Panc1 (cell line): ENCODE results near the gene EGFLAM. TPM values are rescaled to one million over a fixed set of nuclear protein-coding genes. Genes with fewer than 3 reads are reported as not detected.

Source experiments
- ATAC-seq: fragments of 200-7000 bp; cut with Tn5 transposase; 2 replicates; pipeline ENCODE4 v1.9.1; 2020; ENCODE audit warnings: mild to moderate bottlenecking, moderate library complexity
- BruUV-seq: library from RNA; stranded (reverse); fragments of 400-500 nt; replicated peaks from 2 replicates; lab custom pipeline; 2021; lab: Mats Ljungman, UMichigan
- CTCF ChIA-PET: fragments of 300-600 bp; sonication (Branson Sonifier 250); formaldehyde crosslinking; loops from one replicate; lab custom pipeline; 2022; ENCODE audit warnings: antibody characterized with exemption; lab: Charles Lee
- POLR2A ChIA-PET: fragments of 300-600 bp; sonication (Branson Sonifier 250); formaldehyde crosslinking; loops from one replicate; lab custom pipeline; 2022; ENCODE audit warnings: antibody characterized with exemption; lab: Charles Lee
- DNase-seq: peaks from one replicate; pipeline ENCODE4 v3.0.0-alpha.2; 2010; ENCODE audit warnings: low read depth, low spot score
- H3K27ac ChIP-seq: 2 replicates; pipeline ENCODE4 v1.5.1; 2011; ENCODE audit warnings: mild to moderate bottlenecking, low read length, inconsistent platforms
- H3K27me3 ChIP-seq: fragments of 200-500 bp; sonication (Bioruptor generic); 2 replicates; pipeline ENCODE4 v1.6.0; 2014; ENCODE audit warnings: low read length, inconsistent platforms; ENCODE audit not compliant: control insufficient read depth, insufficient read depth
- H3K36me3 ChIP-seq: fragments of 200-500 bp; sonication (Bioruptor generic); 2 replicates; pipeline ENCODE4 v1.5.1; 2014; ENCODE audit warnings: inconsistent platforms, mild to moderate bottlenecking, low read length, moderate library complexity; ENCODE audit not compliant: control insufficient read depth, insufficient read depth
- H3K4me1 ChIP-seq: 2 replicates; pipeline ENCODE4 v1.5.1; 2011; ENCODE audit warnings: inconsistent platforms, mild to moderate bottlenecking, low read length, moderate library complexity; ENCODE audit not compliant: control insufficient read depth, insufficient read depth
- H3K4me3 ChIP-seq, 2 experiments: 2 replicates each; pipeline ENCODE4 v1.5.1; 2011 to 2012; ENCODE audit warnings: low read depth in 2 of 2, low read length in 2 of 2, mild to moderate bottlenecking in 2 of 2, inconsistent platforms in 1 of 2, moderate library complexity in 1 of 2
- H3K9me3 ChIP-seq: fragments of 200-500 bp; sonication (Bioruptor generic); 2 replicates; pipeline ENCODE4 v1.5.1; 2014; ENCODE audit warnings: low read depth, mild to moderate bottlenecking, inconsistent platforms, low read length, moderate library complexity; ENCODE audit not compliant: control insufficient read depth, insufficient read depth
- POLR2AphosphoS5 ChIP-seq: IDR thresholded peaks from 2 replicates; pipeline ENCODE4 v1.6.1; 2012; ENCODE audit warnings: mild to moderate bottlenecking, low read depth, low read length, moderate library complexity
- SIN3A ChIP-seq: IDR thresholded peaks from 2 replicates; pipeline ENCODE4 v1.6.1; 2012; ENCODE audit warnings: low read depth, mild to moderate bottlenecking, low read length, moderate library complexity, borderline replicate concordance; ENCODE audit not compliant: insufficient read depth
- TCF7L2 ChIP-seq: IDR thresholded peaks from 2 replicates; pipeline ENCODE4 v1.6.1; 2011; ENCODE audit warnings: mild to moderate bottlenecking, low read depth, low read length, inconsistent platforms
- in situ Hi-C: cut with HindIII; loops from 2 replicates; pipeline ENCODE4 v1.10.0; 2016; ENCODE audit warnings: low sequenced_read_pairs, low pct_unique_long_range_greater_than_20kb
- intact Hi-C: fragments of 100-400 bp; cut with micrococcal nuclease; formaldehyde crosslinking; loops from one replicate; pipeline ENCODE4 v1.10.0; 2022; ENCODE audit not compliant: unreplicated experiment
- total RNA-seq: library from RNA; stranded (reverse); gene quantifications from one replicate; pipeline ENCODE4 v1.2.1, GENCODE V29; 2021; ENCODE audit not compliant: unreplicated experiment
- TF ChIP-seq, protein P1 (sequence below): fragments of 450-650 bp; IDR thresholded peaks from 2 replicates; pipeline ENCODE4 v1.5.1; 2017; ENCODE audit warnings: mild to moderate bottlenecking
- TF ChIP-seq, protein P2 (sequence below), 2 experiments: IDR thresholded peaks; 2 replicates each; pipeline ENCODE4 v1.6.1; 2011 to 2012; ENCODE audit warnings: low read depth in 2 of 2, control low read depth in 1 of 2, low read length in 1 of 2, mild to moderate bottlenecking in 1 of 2, moderate library complexity in 1 of 2; ENCODE audit not compliant: insufficient read depth in 1 of 2

EGFLAM gene
- total RNA-seq, 1 experiment from 2014 or later = 14.8 TPM

GRCh38 chr5:38245307-38245706 is 13.1 kb upstream of the EGFLAM start:
- Histone ChIP-seq H3K27me3 (peaks cover 53% of the 10 kb centered on the region), H3K4me1 (no peaks in the 10 kb centered on the region), H3K4me3 (no peak overlapping the region), H3K27ac (no peak overlapping the region), H3K36me3 (no peaks in the 10 kb centered on the region), H3K9me3 (no peaks in the 10 kb centered on the region)
- BruUV-seq = no TSS peak
- ChIA-PET CTCF (no interaction called here), POLR2A (no interaction called here)
- ATAC-seq (no peak), DNase-seq (no peak)
- intact Hi-C loops = no loop called here
- TF ChIP-seq TCF7L2 (no peak), POLR2AphosphoS5 (no peak), SIN3A (no peak)
- TF ChIP-seq, protein P1, sequence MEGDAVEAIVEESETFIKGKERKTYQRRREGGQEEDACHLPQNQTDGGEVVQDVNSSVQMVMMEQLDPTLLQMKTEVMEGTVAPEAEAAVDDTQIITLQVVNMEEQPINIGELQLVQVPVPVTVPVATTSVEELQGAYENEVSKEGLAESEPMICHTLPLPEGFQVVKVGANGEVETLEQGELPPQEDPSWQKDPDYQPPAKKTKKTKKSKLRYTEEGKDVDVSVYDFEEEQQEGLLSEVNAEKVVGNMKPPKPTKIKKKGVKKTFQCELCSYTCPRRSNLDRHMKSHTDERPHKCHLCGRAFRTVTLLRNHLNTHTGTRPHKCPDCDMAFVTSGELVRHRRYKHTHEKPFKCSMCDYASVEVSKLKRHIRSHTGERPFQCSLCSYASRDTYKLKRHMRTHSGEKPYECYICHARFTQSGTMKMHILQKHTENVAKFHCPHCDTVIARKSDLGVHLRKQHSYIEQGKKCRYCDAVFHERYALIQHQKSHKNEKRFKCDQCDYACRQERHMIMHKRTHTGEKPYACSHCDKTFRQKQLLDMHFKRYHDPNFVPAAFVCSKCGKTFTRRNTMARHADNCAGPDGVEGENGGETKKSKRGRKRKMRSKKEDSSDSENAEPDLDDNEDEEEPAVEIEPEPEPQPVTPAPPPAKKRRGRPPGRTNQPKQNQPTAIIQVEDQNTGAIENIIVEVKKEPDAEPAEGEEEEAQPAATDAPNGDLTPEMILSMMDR = no peak
- TF ChIP-seq, protein P2, sequence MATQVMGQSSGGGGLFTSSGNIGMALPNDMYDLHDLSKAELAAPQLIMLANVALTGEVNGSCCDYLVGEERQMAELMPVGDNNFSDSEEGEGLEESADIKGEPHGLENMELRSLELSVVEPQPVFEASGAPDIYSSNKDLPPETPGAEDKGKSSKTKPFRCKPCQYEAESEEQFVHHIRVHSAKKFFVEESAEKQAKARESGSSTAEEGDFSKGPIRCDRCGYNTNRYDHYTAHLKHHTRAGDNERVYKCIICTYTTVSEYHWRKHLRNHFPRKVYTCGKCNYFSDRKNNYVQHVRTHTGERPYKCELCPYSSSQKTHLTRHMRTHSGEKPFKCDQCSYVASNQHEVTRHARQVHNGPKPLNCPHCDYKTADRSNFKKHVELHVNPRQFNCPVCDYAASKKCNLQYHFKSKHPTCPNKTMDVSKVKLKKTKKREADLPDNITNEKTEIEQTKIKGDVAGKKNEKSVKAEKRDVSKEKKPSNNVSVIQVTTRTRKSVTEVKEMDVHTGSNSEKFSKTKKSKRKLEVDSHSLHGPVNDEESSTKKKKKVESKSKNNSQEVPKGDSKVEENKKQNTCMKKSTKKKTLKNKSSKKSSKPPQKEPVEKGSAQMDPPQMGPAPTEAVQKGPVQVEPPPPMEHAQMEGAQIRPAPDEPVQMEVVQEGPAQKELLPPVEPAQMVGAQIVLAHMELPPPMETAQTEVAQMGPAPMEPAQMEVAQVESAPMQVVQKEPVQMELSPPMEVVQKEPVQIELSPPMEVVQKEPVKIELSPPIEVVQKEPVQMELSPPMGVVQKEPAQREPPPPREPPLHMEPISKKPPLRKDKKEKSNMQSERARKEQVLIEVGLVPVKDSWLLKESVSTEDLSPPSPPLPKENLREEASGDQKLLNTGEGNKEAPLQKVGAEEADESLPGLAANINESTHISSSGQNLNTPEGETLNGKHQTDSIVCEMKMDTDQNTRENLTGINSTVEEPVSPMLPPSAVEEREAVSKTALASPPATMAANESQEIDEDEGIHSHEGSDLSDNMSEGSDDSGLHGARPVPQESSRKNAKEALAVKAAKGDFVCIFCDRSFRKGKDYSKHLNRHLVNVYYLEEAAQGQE (IDR thresholded peaks at IDR 0.05; ENCODE audit: insufficient read depth in 1 of 2, low read depth in 2 of 2, low read length in 1 of 2) = no peak
- in situ Hi-C loops = no loop called here

- intact Hi-C loops = no loop called here
- no peaks in the 10 kb centered on the region for H3K9me3 ChIP-seq
- in situ Hi-C loops = no loop called here
- DNase-seq = no peak
- TF ChIP-seq SIN3A (no peak), TCF7L2 (no peak), POLR2AphosphoS5 (no peak)
- TF ChIP-seq, protein P1 = no peak
- TF ChIP-seq, protein P2 (IDR thresholded peaks at IDR 0.05; ENCODE audit: insufficient read depth in 1 of 2, low read depth in 2 of 2, low read length in 1 of 2) = no peak
- no peaks in the 10 kb centered on the region for H3K36me3 ChIP-seq
- BruUV-seq = no TSS peak
- CTCF ChIA-PET = no interaction called here
- ATAC-seq = no peak
- POLR2A ChIA-PET = no interaction called here
- H3K4me1 ChIP-seq = no peaks in the 10 kb centered on the region
- no peak overlapping the region for H3K4me3 ChIP-seq
- H3K27ac ChIP-seq = no peak overlapping the region
- H3K27me3 ChIP-seq = peaks cover 47% of the 10 kb centered on the region
Observed at GRCh38 chr5:38249301-38249700, 9.1 kb upstream of the EGFLAM start.
